SK-N-SH (cell line): Measurements from ENCODE around the gene SUCNR1. TPM values are rescaled to one million over a fixed set of nuclear protein-coding genes. Genes with fewer than 3 reads are reported as not detected.
"Not testable (repeated sequence)": the region's sequence is repeated elsewhere in the genome, so short reads cannot be mapped to it uniquely, and the experiment has no call there.

Experiments
- CTCF ChIA-PET: fragments of 300-600, 350-600 bp; formaldehyde crosslinking; extraction: SDS; loops from one replicate; lab custom pipeline; 2021; lab: Yijun Ruan, JAX
- POLR2A ChIA-PET: fragments of 350-600 bp; sonication (Branson Sonifier 250); formaldehyde crosslinking; extraction: SDS; loops from one replicate; lab custom pipeline; 2020; ENCODE audit warnings: antibody characterized with exemption, inconsistent platforms; lab: Yijun Ruan, JAX
- DNase-seq: peaks from one replicate; pipeline ENCODE4 v3.0.0; 2012
- H2AFZ ChIP-seq: fragments of 200-600 bp; sonication (generic); 2 replicates; pipeline ENCODE4 v1.8.1; 2016; ENCODE audit warnings: antibody characterized with exemption, mild to moderate bottlenecking, low read depth
- H3F3A ChIP-seq: fragments of 200-600 bp; sonication (generic); replicated peaks from 2 replicates; pipeline ENCODE3; 2016; ENCODE audit warnings: antibody characterized with exemption, mild to moderate bottlenecking; ENCODE audit not compliant: insufficient read depth
- H3K27ac ChIP-seq, 2 experiments: fragments of 200-500 bp in 1 of 2; fragments of 200-600 bp in 1 of 2; sonication (Bioruptor generic) in 1 of 2; sonication (generic), shearing (Covaris generic) in 1 of 2; 2 replicates each; pipeline versions ENCODE4 v1.5.1 to v1.6.1; 2014 to 2016; ENCODE audit warnings: low read depth in 2 of 2, inconsistent platforms in 1 of 2, low read length in 1 of 2, mild to moderate bottlenecking in 1 of 2, mixed read lengths in 1 of 2
- H3K27me3 ChIP-seq: fragments of 200-600 bp; sonication (generic), shearing (Covaris generic); 2 replicates; pipeline ENCODE4 v1.6.1; 2016; ENCODE audit warnings: mixed run types; ENCODE audit not compliant: insufficient read depth
- H3K36me3 ChIP-seq, 2 experiments: fragments of 200-500 bp in 1 of 2; fragments of 200-600 bp in 1 of 2; sonication (Bioruptor generic) in 1 of 2; sonication (generic) in 1 of 2; replicated peaks in 1 of 2; 2 replicates each; pipeline versions ENCODE3 to v1.5.1; 2014 to 2016; ENCODE audit warnings: low read length in 1 of 2, mild to moderate bottlenecking in 1 of 2; ENCODE audit not compliant: insufficient read depth in 2 of 2, control insufficient read depth in 1 of 2
- H3K4me1 ChIP-seq, 2 experiments: fragments of 200-500 bp in 1 of 2; fragments of 200-600 bp in 1 of 2; sonication (Bioruptor generic) in 1 of 2; sonication (generic), shearing (Covaris generic) in 1 of 2; 2 replicates each; pipeline versions ENCODE4 v1.5.1 to v1.6.1; 2014 to 2016; ENCODE audit warnings: low read depth in 1 of 2, low read length in 1 of 2, mixed run types in 1 of 2; ENCODE audit not compliant: insufficient read depth in 2 of 2, control insufficient read depth in 1 of 2
- H3K4me2 ChIP-seq: fragments of 200-600 bp; sonication (generic), shearing (Covaris generic); 2 replicates; pipeline ENCODE4 v1.6.1; 2017; ENCODE audit warnings: mixed run types
- H3K4me3 ChIP-seq, 2 experiments: fragments of 200-500 bp in 1 of 2; fragments of 200-600 bp in 1 of 2; sonication (Bioruptor generic) in 1 of 2; sonication (generic), shearing (Covaris generic) in 1 of 2; 2 replicates each; pipeline versions ENCODE4 v1.5.1 to v1.8.1; 2014 to 2016; ENCODE audit warnings: low read depth in 2 of 2, inconsistent platforms in 1 of 2, low read length in 1 of 2, mild to moderate bottlenecking in 1 of 2, mixed read lengths in 1 of 2, moderate library complexity in 1 of 2
- H3K79me2 ChIP-seq: fragments of 200-600 bp; sonication (generic); 2 replicates; pipeline ENCODE4 v1.8.1; 2017; ENCODE audit warnings: mild to moderate bottlenecking; ENCODE audit not compliant: insufficient read depth
- H3K9ac ChIP-seq: fragments of 200-600 bp; sonication (generic); 2 replicates; pipeline ENCODE4 v1.6.1; 2017; ENCODE audit warnings: mixed run types
- H3K9me2 ChIP-seq: fragments of 200-600 bp; sonication (generic); 2 replicates; pipeline ENCODE4 v1.6.1; 2017; ENCODE audit warnings: mixed run types
- H3K9me3 ChIP-seq: fragments of 200-600 bp; sonication (generic); 2 replicates; pipeline ENCODE4 v1.6.1; 2017; ENCODE audit warnings: mixed run types, mild to moderate bottlenecking, moderate library complexity
- H4K20me1 ChIP-seq: fragments of 200-600 bp; sonication (generic); 2 replicates; pipeline ENCODE4 v1.6.1; 2017; ENCODE audit warnings: mild to moderate bottlenecking, mixed run types; ENCODE audit not compliant: insufficient read depth
- CHD2 ChIP-seq: fragments of 150-350 bp; IDR thresholded peaks from 2 replicates; pipeline ENCODE4 v1.6.1; 2018; ENCODE audit warnings: low read length; ENCODE audit not compliant: partially characterized antibody
- FOXJ3 ChIP-seq: sonication (generic); formaldehyde crosslinking; IDR thresholded peaks from 2 replicates; pipeline ENCODE4 v1.5.1; 2020; ENCODE audit warnings: mild to moderate bottlenecking, missing genetic modification reagents
- IRF3 ChIP-seq: fragments of 150-350 bp; IDR thresholded peaks from 2 replicates; pipeline ENCODE4 v1.6.1; 2016; ENCODE audit warnings: mild to moderate bottlenecking, low read depth, low read length
- JUND ChIP-seq: IDR thresholded peaks from 2 replicates; pipeline ENCODE4 v1.4.0; 2012
- POLR2AphosphoS5 ChIP-seq: IDR thresholded peaks from 2 replicates; pipeline ENCODE4 v1.6.1; 2012; ENCODE audit warnings: low read depth, low read length
- SIN3A ChIP-seq: IDR thresholded peaks from 2 replicates; pipeline ENCODE4 v1.6.1; 2012; ENCODE audit warnings: low read depth, mild to moderate bottlenecking, low read length, moderate library complexity, borderline replicate concordance
- USF1 ChIP-seq: IDR thresholded peaks from 2 replicates; pipeline ENCODE4 v1.4.0; 2012; ENCODE audit warnings: low read depth, borderline replicate concordance
- WGBS: methylation state at CpG from one replicate; pipeline ENCODE4 v1.1.6; 2017; ENCODE audit warnings: low lambda C conversion rate; 5-methylcytosine and 5-hydroxymethylcytosine counted together
- polyA plus RNA-seq, 3 experiments: library from polyadenylated mRNA; depleted of rRNA; stranded (reverse); fragments of >200 nt; gene quantifications; 2 replicates each; pipeline ENCODE4 v1.2.3, GENCODE V29; 2012

SUCNR1 gene
- polyA plus RNA-seq, 1 of the 3 experiments (the other 2 are of a cell fraction), result 1.5 TPM

GRCh38 chr3:151880416-151880690 is 6.9 kb downstream of the SUCNR1 start:
- Histone ChIP-seq H3K9me3 (no peaks in the 10 kb centered on the region; the same call in 1 of the 2 replicates), H3K27me3 (no peaks in the 10 kb centered on the region), H3K9me2 (no peaks in the 10 kb centered on the region), H3K36me3 (peaks cover 8 to 18% of the 10 kb centered on the region in 2 experiments), H4K20me1 (no peaks in the 10 kb centered on the region), H3K9ac (peak overlapping the region; percentile 1; the same call in 1 of the 2 replicates), H3K27ac (peak overlapping the region; percentile 69 to 76), H3F3A (peaks cover 28% of the 10 kb centered on the region), H3K4me2 (peak overlapping the region; percentile 38; the same call in 1 of the 2 replicates), H3K4me3 (no peak overlapping the region; a peak in 1 of 4 replicates), H2AFZ (no peak overlapping the region), H3K79me2 (peaks cover 76% of the 10 kb centered on the region), H3K4me1 (peaks cover 0 to 2% of the 10 kb centered on the region in 2 experiments; a peak in 1 of 4 replicates)
- ChIA-PET POLR2A (no interaction called here), CTCF (no interaction called here)
- no peak for DNase-seq
- no peak for TF ChIP-seq JUND
- no peak for TF ChIP-seq FOXJ3 (CRISPR knock-in tag)
- WGBS, result 11% methylated on average over 2 of the region's 2 CpGs

- peak overlapping the region; percentile 1; the same call in 1 of the 2 replicates for H3K9ac ChIP-seq
- H2AFZ ChIP-seq, result no peak overlapping the region
- H3K36me3 ChIP-seq, result peaks cover 8 to 18% of the 10 kb centered on the region in 2 experiments
- peak overlapping the region in 1 of 2 experiments; percentile 76; a peak in 3 of 4 replicates for H3K27ac ChIP-seq
- H3K27me3 ChIP-seq, result no peaks in the 10 kb centered on the region
- no peaks in the 10 kb centered on the region; the same call in 1 of the 2 replicates for H3K9me3 ChIP-seq
- ChIA-PET POLR2A (no interaction called here), CTCF (no interaction called here)
- peaks cover 28% of the 10 kb centered on the region for H3F3A ChIP-seq
- TF ChIP-seq USF1 (no peak), IRF3 (no peak), CHD2 (no peak), POLR2AphosphoS5 (no peak), SIN3A (no peak)
- 72% methylated on average over 6 of the region's 6 CpGs for WGBS
- H3K79me2 ChIP-seq, result peaks cover 77% of the 10 kb centered on the region
- H3K4me1 ChIP-seq, result peaks cover 0 to 2% of the 10 kb centered on the region in 2 experiments; a peak in 1 of 4 replicates
- DNase-seq, result no peak
- no peaks in the 10 kb centered on the region for H4K20me1 ChIP-seq
- H3K9me2 ChIP-seq, result no peaks in the 10 kb centered on the region
- peak overlapping the region; percentile 38; the same call in 1 of the 2 replicates for H3K4me2 ChIP-seq
- no peak overlapping the region for H3K4me3 ChIP-seq
Observed at GRCh38 chr3:151881137-151881536, 7.7 kb downstream of the SUCNR1 start.

GRCh38 chr3:151885397-151885796 is 12.0 kb downstream of the SUCNR1 start:
- H4K20me1 ChIP-seq, H2AFZ ChIP-seq, H3K27me3 ChIP-seq, H3K9me2 ChIP-seq, POLR2A ChIA-PET, DNase-seq, H3K9me3 ChIP-seq, H3K9ac ChIP-seq, CTCF ChIA-PET, H3K4me2 ChIP-seq, H3K4me1 ChIP-seq, H3K4me3 ChIP-seq, H3K27ac ChIP-seq: not testable (repeated sequence)
- 80% methylated on average over 3 of the region's 3 CpGs for WGBS
- peaks cover 66% of the 10 kb centered on the region for H3K79me2 ChIP-seq
- H3F3A ChIP-seq, result peaks cover 12% of the 10 kb centered on the region
- H3K36me3 ChIP-seq, result peaks cover 8 to 15% of the 10 kb centered on the region in 2 experiments

GRCh38 chr3:151887450-151888211 is 14.2 kb downstream of the SUCNR1 start:
- Histone ChIP-seq H3K79me2 (peaks cover 66% of the 10 kb centered on the region), H3K36me3 (peaks cover 9 to 11% of the 10 kb centered on the region in 2 experiments)
- H3K27ac ChIP-seq, H3K9ac ChIP-seq, POLR2A ChIA-PET, H3K4me1 ChIP-seq, H3K27me3 ChIP-seq, H4K20me1 ChIP-seq, H3K9me2 ChIP-seq, H3K4me3 ChIP-seq, DNase-seq, CTCF ChIA-PET, H3F3A ChIP-seq, H2AFZ ChIP-seq, H3K4me2 ChIP-seq, H3K9me3 ChIP-seq: not testable (repeated sequence)
- 14% methylated on average over 1 of the region's 3 CpGs for WGBS
